ENCODE results near the gene CSF2.
"Not testable (repeated sequence)": the region's sequence is repeated elsewhere in the genome, so short reads cannot be mapped to it uniquely, and the experiment has no call there.

CSF2 gene

DNA sequence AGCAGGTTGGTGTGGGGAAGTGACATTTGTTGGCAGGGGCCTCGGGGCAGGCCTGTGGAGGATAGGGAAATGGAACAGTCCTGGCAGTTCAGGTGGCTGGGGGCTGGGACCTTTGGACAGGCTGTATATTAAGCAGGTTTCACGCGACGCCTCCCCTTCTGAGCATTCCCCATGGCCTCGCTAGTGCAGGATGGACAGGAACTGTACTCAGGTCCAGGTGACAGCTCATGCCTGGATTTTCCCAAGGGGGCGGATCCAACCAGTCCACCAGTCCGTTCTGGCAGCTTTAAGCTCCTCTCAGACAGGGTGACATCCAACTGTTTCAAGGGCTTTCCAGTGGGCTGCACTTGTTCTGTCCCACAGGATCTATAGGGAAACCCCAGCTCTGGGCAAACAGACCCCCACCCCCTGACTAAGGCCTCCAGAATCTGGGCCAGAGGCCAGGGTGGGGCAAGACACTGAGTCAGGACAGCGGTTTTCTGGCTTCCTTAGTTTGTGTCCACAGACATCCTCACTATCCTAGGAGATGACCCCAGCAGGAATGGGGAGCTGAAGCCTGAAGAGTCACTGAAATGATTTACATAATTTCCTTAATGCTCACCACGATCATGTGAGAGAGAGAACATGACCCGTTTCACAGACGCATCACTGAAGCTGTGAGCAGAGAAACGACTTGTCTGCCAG, 20.9 kb downstream of the CSF2 start:
- no peak for DNase-seq

DNA sequence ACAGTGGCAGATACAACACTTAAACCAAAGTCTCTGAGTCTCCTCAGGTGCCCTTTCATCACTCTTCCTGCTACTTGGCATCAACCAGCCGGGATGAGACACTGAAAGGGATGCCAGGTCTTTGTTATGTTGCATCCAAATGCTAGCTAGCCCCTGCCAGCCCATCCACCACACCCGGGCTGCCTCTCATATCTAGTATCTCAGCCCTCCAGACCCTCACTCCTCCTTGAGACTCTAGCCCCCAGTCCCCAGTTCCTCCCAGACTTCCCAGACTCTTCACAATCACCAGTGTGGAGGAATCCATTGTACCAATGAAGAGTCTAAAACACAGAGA, 21.5 kb downstream of the CSF2 start:
- no peak for DNase-seq

DNA sequence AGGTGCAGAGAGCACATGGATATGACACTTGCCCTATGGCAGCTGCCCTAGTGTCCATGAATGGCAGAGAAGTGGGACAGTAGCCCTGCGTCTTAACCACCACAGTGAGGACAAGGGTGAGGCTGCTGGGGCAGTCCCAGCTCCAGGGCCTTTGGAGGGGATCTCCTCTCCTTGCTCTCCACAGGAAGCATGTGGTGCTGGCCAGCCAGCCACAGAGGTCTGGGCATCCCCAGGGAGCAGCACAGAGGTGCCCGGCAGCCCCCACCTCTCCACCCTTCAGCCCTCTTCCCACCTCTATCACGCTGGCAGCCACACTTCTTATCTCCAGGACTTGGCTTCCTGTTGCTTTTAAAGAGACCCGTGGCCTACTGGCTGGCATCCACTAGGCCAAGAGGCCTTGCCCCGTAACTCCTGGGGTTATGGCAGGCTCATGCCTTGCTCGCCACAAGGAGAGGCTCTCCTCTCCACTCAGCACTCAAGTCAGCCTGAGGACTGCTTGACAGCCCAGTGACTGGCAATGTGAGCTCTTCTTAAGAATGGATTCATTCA, 21.9 kb downstream of the CSF2 start:
- DNase-seq, result no peak

DNA sequence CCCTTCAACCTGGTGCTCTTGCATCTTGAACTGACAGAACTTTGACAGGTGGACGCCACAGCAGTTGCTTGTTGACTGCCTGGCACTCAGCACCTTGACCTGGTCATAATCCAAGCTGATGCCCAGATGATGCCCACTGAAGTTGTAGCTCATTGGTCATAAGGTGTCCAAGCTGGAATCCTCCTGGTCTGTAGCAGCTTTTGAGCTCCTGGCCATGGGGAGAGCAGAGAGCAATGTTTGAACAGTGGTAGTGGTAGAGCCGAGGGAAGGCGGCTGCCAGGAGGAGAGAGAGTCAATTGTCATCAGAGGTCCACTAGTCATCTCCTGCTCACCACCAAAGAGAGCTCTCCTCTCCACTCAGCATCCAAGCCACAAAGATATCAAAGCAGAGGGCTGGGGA, 23.3 kb downstream of the CSF2 start:
- no peak for DNase-seq

DNA sequence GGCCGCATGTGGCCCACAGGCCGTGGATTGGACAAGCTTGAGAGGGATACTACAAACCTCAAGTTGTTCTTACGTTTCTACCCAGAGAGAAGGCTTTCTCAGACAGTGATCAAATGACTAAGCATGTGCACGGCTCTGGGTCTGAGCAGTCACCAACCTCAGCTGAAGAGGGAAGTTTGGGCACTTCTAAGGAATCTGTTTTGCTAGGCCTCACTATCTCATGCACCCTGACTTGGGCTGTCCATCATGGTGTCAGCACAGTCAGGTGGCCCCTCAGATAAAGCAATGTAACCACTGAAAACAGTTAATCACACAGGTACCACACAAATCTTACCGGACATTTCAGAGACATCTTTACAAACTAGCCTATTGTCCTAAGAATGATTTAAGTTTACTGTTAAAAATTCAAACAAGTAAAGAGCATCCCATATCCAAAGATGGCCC, 24.6 kb downstream of the CSF2 start:
- DNase-seq, result no peak

DNA sequence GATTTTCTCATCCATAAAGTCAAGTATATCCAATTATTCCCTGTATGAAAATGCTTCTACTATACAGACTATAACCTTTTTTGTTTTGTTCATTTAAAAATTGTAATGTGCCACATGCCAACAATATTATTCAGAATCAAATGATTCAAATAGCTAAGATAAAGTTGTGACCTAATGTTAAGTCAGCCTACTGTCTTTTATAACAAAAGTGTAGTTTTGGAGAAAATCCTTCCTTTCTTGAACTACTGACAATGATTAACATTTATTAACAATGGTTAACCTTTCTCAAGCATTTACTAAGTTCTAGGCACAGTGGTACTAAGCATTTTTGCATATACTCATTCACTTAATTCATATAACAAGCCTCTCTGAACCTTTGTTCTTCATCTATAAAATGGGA, 25.0 kb downstream of the CSF2 start:
- no peak for DNase-seq

DNA sequence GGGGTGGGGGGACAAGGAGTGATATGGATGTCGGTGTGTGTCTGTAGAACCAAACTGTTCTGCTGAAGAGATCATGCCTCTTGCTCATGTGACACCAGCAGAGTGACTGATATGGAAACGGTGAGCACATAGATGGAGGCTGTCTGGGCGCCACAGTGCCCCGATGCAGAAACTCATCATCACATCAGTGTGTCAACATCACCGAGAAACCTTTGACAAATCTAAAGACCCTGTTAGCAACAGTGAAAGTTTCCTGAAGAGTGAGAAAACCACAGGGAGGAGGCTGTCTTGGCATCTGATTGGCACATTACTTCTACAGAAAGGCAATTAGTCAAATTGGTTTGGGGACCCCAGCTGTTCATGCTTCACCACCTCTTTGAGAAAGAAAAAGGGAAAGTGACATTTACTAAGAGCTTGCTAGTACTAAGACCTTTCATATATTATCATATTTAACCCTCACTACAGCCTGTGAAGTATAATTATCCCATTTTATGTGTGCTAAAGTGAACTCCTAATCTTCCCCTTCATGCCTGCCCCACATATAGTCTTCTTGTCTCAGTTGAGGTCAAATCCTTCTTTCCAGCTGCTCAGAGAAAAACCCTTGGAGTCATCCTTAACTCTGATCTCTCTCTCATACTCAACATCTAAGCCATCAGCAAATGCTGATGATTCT, 25.6 kb downstream of the CSF2 start:
- no peak for DNase-seq

DNA sequence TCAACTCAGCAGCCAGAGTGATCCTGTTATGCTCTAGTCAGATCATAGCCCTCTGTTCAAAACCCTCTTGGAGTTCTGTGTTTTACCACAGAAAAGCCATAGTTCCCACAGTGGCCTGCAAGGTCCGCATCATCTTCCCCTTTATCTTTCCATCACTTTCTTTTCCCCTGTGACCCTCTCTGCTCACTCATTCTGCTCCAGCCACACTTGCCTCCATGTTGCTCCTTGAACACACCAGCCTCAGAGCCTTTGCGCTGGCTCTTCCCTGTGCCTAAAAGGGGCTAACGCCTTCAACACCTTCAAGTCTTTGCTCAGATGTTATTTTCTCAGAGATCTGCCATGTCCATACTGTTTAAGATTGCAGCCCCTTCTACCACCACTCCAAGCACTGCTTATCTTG, 26.3 kb downstream of the CSF2 start:
- no peak for DNase-seq

DNA sequence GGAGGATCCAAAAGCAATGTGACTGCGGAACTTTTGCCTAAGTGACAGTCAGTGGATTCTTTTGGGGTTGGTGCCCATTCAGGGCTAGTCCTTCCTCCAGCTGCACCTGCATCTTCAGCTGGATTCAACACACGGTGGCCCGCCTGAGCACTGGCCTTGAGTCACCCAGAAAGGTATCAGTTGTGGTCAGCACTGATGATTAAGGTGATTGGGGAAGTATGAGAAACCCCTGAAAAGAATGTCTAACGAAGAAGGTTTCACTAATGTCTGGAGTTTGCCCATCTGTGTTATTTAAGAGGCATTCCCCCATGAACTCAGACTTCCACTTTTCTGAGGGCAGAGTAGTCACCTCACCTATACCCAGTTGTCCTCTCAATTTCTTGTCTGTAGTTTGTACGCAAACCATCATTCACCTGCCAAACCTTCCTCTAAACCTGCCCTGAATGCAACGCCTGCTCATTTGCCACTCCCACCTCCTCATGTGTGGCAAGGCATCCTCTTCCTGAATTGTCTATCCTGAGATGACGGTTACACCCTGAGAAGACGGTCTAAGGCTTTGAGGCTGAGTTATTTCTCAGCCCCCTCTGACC, 27.2 kb downstream of the CSF2 start:
- DNase-seq, result peak; percentile 91

DNA sequence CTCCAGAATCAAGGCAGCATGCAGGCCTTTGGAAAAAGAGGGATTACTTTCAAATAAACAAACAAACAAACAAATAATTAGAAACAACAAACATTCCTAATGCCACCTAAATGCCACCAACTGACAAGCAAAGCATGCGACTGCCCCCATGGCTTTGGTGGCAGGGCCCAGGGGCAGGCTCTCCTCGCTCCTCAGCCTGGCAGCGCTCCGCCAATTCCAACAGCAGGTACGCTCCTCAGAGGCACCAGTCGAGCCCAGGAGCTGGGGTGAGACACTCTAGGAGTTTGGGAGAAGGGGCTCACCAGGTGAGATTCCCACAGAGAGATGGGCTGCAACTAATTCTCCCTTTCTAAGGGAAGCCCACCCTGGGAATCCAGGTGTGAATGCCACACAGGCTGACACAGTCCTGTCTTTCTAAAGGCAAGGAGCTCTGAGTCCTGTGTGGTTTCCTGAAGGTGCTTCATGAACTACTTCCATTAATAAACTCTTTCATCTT, 27.8 kb downstream of the CSF2 start:
- no peak for DNase-seq

DNA sequence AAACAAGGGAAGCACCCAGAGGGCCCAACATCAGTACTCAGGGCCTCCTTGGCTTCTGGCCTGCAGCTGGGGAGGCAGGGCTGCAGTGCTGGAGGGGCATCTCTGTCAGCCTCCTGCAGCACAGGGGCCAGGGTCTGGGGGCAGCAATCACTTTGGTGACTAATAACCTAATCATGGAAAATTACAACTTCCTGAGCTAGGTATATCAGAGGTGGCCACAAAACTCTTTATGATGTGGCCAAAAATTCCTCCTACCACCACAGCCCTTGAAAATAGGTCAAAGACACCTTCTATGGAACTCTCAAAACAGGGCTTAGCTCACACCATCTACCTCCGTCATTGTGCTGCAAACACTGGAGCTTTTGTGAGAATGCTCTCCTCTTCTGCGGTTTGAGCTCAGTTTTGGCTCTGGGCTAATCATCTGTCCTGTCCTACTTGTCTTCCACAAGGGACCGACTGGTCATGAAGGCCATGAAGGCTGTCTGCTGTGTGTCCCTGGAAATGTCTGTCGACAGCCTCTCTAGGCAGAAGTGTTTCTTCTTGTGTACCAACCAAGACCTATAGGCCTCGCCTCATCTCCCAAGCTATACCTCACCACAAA, 28.6 kb downstream of the CSF2 start:
- DNase-seq, result peak; percentile 25

DNA sequence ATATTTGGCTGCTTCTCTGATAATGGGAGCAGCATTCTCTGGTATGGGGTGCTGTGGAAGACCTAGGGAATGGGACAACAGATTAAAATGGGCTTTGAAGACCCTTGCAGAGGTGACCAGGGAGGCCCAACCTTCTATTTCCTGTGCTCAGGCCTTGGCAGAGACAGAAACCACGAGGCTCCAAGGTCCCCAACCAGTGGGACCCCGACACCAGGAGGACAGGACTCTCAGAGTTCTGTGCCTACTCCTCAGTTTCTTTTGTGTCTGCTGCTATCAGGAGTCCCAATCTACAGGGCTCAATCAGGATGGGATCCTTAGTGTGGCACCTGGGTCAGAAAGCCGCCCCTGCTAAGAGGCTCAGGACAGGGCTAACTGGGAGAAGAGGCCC, 29.3 kb downstream of the CSF2 start:
- no peak for DNase-seq

DNA sequence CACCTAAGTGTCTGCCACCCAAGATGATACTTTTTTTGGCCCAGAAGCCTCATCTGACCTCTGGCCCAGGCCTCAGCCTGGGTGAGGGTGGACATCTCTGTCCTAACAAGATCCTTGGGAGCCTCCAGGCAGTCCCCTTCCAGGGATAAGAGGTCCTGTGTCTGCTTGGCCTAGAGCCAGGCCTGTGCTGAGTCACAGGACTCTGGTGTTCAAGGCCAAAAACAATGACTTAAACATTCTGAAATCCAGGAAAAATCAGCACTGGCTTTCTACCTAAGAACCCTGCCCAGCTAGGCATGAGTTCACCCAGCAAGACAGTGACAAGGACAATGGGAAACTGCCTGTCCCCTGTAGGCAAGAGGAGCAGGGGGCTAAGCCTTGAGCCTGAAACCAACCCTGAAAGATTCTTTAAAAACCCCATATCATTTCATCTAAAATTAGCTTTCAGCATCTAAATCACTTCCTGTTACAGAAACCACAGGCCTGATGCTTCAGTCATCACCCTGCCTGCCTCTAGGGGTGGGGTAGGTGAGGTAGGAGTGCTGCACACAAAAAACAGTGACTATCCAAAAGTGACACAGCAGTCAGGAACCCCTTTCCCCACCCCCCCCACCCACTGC, 29.9 kb downstream of the CSF2 start:
- DNase-seq, result peak; percentile 88

DNA sequence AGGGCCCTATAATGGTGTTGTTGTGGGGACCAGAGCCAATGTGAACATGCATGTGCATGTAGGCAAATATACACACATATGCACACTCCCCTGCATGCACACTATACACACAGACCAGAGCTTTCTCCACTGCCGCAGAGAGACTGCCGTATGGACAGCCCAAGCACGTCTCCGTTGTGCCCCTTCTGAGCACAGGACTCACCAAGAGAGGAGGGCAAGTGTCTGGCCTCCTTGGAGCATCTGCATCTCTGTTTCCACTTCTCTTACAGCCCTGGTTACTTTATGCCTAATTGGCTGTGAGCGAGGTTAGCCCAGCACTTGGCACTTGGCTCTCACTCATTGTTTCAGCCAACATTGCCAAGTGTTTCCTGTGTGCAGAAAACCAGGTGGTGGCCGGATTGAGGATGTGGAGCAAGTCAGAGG, 30.4 kb downstream of the CSF2 start:
- DNase-seq, result peak; percentile 86

DNA sequence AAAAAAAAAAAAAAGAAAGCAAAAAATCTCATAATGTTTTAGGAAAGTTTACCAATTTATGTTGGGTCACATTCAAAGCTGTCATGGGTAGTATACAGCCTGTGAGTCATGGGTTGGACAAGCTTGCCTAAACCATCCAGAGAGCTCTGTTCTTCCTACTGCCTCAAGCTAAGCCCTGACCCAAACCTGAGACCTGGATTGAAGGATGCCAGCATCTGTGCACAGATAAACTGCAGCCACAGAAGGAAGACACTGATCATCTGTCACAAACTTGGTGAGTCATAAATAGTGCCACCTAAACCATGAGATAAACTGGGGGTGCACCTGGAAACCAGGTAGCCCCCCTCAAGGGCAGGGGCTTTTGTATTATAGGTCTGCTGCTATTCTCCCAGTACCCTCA, 31.0 kb downstream of the CSF2 start:
- DNase-seq, result peak; percentile 23

DNA sequence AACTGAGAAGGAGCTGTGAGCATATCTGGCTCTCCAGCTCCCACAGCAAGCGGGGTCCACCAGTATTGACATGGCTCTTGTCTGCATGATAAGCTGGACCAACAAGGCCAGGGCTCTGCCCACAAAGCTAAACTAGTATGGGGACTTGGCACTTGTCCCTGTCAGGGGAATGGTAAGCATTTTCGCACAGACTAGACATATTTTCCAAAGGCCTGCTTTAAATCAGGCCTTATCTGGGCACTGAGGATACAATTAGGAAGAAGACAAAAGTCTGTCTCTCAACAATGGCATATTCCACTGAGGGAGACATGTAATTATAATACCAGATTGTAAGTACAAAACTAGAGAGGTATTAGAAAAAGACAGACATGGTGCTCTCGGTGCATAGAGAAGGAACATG, 32.1 kb downstream of the CSF2 start:
- no peak for DNase-seq

DNA sequence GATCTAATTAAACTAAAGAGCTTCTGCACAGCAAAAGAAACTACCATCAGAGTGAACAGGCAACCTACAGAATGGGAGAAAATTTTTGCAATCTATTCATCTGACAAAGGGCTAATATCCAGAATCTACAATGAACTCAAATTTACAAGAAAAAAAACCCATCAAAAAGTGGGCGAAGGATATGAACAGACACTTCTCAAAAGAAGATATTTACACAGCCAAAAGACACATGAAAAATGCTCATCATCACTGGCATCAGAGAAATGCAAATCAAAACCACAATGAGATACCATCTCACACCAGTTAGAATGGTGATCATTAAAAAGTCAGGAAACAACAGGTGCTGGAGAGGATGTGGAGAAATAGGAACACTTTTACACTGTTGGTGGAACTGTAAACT, 34.9 kb downstream of the CSF2 start:
- not testable (repeated sequence) for DNase-seq

DNA sequence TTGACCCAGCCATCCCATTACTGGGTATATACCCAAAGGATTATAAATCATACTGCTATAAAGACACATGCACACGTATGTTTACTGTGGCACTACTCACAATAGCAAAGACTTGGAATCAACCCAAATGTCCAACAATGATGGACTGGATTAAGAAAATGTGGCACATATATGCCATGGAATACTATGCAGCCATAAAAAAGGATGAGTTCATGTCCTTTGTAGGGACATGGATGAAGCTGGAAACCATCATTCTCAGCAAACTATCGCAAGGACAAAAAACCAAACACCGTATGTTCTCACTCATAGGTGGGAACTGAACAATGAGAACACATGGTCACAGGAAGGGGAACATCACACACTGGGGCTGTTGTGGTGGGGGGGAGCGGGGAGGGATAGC, 35.4 kb downstream of the CSF2 start:
- DNase-seq, result not testable (repeated sequence)

DNA sequence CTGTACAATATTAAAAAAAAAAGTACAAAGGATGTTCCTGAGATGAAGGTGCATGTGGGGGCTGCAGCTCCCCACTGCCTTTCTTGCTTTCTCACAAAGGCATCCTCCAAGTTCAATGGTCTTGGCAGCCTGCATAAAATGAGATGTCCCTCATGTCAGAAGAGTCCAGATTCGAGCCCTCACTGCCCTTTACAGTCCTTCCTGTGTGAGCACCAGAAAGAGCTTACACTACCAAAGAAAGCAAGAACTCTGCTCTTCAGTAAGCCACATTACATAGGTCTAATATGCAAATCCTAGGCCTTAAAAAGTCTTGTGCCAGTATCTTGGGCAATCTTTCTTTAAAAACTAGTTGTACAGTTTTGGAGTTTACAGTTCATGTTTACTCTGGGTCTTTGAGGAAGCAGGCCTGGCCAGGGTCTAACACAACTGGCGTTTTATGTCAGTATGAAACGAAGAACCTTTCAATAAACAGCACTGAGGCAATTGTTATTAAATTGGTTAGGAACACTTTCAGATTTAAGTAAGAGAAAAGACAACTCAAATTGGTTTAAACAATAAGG, 36.0 kb downstream of the CSF2 start:
- no peak for DNase-seq

DNA sequence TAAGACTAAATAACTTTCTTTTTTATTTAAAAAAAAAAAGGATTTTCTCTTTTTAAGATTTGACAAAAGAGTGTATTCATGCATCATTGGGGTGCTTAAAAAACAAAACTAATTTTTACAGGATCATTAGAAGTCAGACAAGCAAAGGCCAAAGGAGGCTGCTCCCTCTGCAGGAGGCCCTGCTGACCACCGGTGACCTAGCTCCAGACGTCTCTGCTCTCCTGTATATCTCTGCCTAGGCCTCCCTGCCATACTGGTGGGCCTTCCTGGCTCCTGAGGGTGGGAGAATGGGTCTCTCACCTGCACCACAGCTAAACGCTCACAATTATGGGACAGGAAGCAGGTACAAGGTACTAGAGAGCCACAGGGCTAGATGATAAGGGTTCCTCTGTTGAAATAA, 36.6 kb downstream of the CSF2 start:
- DNase-seq, result no peak

DNA sequence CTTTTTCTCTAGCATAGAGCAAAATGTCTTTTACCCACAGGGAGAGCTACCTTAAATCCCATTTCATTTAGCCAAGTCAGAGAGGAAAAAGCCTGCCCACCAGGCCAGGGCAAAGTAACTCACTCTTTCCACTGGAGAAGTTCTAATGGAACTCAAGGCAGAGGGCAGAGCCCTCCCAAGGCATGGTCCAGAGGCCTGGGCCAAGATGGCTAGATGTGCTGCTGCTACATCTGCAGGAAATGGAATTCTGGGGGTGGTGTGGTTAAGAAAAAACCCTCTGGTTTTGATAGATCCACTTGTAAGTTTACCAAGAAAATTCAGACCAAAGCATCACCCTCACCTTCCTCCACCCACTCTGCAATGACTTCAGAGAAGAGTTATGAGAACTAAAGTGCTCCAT, 37.3 kb downstream of the CSF2 start:
- DNase-seq, result no peak

DNA sequence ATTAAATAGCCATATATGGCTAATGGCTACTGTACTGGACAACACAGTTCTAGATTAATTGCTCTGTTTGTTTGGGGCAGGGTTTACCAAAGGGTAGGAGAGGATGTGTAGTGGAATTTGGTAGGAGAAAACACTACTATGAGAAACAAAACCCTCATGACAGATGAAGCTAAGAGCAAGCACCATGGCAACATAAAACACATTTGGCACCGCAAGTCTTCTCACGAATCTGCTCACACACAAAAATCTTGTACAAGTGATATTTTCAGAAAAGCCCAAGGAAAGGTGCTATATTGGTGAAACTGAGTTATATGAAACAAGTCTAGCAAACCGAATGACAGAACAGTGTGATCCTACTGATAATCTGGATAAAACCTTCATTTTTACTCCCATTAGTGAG, 38.5 kb downstream of the CSF2 start:
- DNase-seq, result no peak

All from RPMI8226 (cell line).